Measurements from ENCODE around the gene EPHB1.
"Not testable (repeated sequence)": the region's sequence is repeated elsewhere in the genome, so short reads cannot be mapped to it uniquely, and the experiment has no call there.

Gene EPHB1

DNA sequence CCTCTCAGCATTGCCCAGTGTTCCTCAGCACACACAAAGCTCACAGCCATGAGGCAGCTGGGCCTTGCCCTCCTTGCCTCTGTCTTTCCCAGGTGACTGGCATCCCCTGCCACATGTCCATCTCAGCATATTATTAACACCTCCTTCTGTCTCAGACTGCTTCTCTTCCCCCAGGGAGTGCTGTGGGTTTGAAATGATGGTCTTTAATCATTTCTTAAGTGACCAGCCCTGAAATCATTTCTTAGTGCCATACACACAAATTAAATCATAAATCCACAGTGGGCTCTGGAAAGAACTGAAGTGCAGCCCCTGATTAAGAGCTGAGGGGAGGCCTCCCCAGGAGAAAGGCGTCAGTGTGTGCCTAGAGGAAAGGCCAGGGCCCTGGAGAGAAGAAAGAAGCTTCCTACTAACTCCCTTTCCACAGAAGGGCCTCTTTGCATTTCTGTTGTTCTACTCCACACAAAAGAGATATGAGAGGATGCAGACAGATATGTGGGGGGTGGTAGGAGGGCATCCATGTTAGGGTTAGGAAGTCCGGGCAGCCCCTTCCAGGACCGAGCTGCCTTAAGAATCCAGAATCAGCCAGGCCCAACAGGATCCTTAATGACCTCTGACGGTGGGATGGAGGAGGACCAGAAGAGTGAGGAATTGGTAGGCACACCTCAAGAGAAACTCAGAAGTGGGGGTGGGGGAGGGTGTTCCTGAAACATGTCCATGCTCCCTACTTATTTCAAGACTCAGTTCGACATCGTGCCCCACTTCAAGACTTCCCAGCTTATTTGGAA is 290.8 kb downstream of the EPHB1 start:
- H3K4me3 ChIP-seq: no peak overlapping the region
- H3K27ac ChIP-seq: no peak overlapping the region

DNA sequence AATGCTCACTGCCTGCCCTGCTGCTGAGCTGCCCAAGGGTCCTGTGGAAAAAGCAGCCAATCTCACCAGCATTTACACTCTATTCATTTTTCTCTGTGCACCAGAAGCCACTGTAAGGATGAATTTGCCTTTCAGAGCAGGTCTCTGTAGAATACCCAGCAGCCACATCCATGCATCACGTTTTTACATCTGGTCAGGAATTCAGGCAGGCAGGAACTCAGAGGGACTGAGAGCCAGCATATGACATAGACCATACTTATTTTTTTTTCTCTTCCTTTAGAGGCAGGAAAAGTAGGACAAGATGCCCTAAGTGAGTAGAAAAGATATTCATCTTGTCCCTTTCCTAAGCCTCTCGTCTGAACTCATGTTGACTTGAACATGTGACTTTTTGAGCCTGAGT is 292.7 kb downstream of the EPHB1 start:
- Histone ChIP-seq H3K4me3 (no peak overlapping the region), H3K27ac (no peak overlapping the region)

- Histone ChIP-seq H3K27ac (no peak overlapping the region), H3K4me3 (no peak overlapping the region)
Measured at GRCh38 chr3:135089451-135089850, 294.4 kb downstream of the EPHB1 start.

- Histone ChIP-seq H3K4me3 (no peak overlapping the region), H3K27ac (no peak overlapping the region)
Measured at GRCh38 chr3:135090020-135090717, 295.1 kb downstream of the EPHB1 start.

DNA sequence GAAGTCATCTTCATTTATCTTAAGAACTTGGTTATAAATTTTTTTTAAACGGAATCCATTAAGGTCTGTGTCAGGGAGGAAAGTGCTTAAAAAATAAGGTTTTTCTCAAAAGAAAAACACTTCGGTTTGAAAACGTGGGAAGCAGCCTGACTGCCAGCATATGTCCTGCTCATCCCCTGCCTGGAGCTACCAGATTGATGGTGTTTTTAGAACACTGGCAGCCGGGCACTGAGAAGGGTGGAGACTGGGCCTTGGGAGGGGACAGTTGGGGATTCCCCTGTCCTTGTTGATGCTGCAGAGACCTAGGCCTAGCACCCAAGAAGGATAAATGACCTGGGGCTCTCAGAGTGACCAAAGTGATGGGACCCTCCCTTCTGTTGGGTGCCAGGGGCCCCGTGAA is 296.9 kb downstream of the EPHB1 start:
- Histone ChIP-seq H3K27ac (no peak overlapping the region), H3K4me3 (no peak overlapping the region)

DNA sequence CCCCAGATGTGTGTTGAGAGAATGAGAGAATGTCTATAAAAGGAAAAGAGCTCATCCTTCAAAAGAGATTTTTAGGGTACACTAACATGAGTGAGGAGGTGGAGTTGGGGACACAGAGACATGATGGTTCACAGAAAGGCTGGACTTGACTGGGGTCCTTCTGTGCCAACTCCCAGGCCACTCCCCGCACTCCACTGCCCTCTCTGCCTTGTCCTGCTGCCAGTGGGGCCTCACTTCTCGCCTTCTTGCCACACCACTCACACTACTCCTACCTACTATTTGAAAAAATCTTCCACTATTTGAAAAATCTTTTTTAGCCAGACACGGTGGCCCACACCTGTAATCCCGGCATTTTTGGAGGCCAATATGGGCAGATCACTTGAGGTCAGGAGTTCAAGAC is 298.1 kb downstream of the EPHB1 start:
- no peak overlapping the region for H3K4me3 ChIP-seq
- H3K27ac ChIP-seq: no peak overlapping the region

- H3K27ac ChIP-seq: no peak overlapping the region
- H3K4me3 ChIP-seq: no peak overlapping the region
Measured at GRCh38 chr3:135097276-135097946, 302.4 kb downstream of the EPHB1 start.

DNA sequence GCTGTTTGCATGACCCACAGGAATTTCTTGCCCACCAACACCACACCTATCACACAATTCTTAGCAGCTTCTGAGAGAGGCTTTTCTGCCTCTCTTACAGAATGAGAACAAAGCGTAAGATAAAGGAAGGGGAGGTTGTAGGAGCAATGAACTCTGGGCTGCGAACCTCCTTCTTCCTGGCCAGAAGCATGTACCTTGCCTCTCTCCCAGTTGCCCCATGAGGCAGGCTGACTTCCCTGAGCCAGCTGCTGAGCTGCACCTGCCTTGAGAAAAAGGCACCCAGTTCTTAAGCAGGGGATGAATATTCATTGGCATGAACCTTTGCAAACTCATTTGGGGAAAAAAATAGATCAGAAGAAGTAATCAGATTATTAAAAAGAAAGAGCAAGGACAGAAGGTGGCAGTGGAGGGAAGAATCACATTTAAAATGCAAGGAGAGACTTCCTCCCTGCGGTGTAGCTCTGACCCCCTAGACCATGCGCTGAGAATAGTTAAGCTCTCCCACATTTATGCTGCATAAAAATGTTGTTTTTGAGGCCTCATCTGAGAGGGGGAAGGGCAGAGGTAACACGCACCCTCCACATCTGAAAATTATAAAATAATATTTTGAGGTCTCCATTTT is 304.8 kb downstream of the EPHB1 start:
- Histone ChIP-seq H3K27ac (no peak overlapping the region), H3K4me3 (no peak overlapping the region)

- H3K4me3 ChIP-seq: no peak overlapping the region
- H3K27ac ChIP-seq: no peak overlapping the region
Measured at GRCh38 chr3:135100366-135100765, 305.3 kb downstream of the EPHB1 start.

DNA sequence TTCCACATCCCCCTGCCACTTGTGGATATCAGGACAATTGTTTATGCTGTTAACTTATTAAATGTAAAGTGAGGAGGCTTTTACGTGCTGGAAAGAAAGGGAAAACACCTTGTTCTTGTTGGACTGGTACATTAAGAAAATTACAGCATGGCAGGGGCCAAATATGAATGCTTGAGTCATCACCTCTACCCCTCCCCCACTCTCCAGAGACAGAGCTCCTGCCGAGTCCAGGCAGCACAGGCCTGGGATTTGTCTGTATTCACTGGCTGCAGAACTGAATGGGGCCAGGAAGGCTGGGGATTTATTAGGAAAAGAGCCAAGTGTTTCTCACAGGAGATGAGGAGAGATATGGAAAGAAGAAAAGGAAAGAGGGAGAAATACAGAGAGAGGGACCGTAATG is 308.9 kb downstream of the EPHB1 start:
- no peak overlapping the region for H3K27ac ChIP-seq
- H3K4me3 ChIP-seq: no peak overlapping the region

GRCh38 chr3:135106445-135106844 is 311.4 kb downstream of the EPHB1 start:
- Histone ChIP-seq H3K4me3 (no peak overlapping the region), H3K27ac (no peak overlapping the region)

GRCh38 chr3:135107043-135107442 is 312.0 kb downstream of the EPHB1 start:
- Histone ChIP-seq H3K27ac (no peak overlapping the region), H3K4me3 (no peak overlapping the region)

- Histone ChIP-seq H3K27ac (no peak overlapping the region), H3K4me3 (no peak overlapping the region)
Measured at GRCh38 chr3:135109681-135110080, 314.6 kb downstream of the EPHB1 start.

DNA sequence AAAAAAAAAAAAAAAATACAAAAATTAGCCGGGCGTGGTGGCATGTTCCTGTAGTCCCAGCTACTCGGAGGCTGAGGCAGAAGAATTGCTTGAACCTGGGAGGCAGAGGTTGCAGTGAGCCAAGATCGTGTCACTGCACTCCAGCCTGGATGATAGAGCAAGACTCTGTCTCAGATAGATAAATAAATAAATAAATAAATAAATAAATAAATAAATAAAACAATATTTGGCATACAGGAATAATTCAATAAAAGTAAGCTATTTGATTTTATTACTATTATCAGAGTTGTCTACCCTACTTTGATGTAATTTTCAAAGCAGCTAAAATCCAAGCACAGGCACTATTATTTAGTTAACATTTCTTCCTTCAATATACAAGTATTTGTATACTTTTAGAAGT is 319.5 kb downstream of the EPHB1 start:
- H3K27ac ChIP-seq, H3K4me3 ChIP-seq: not testable (repeated sequence)

DNA sequence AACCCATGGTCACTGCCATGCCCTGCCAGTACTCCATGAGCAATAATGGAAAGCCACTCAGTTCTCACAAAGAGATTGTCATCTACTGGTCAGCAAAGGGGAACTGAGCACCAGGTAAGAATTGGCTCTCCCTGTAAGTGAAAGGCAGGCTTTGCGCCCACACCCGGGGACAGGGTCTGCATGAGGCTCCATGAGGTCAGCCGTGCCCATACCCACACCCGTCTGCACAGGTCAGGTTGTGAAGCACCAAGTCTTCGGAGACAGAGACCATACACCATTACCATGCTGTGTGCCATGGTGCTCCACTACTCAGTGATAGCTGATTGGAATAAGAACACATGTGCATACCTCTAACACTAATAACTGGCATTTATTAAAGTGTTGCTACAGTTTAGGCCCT is 322.9 kb downstream of the EPHB1 start:
- H3K4me3 ChIP-seq: no peak overlapping the region
- no peak overlapping the region for H3K27ac ChIP-seq

DNA sequence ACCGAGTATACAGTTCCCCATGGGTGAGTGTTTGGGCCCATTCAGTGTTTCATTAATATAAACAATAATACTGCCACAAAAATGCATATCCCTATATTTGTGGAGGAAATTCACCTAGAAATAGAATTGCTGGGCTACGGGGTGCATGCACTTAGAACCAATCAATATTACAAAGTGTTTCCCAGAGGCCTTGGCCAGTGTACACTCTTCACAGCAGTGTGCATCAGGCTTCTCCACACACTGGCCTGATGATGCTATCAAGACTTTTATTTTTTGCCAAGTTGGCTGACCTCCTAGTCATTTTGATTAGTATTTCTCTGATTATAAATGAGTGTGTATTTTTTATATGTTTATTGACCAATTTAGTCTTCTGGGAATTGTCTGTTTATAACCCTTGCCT is 323.7 kb downstream of the EPHB1 start:
- H3K4me3 ChIP-seq: no peak overlapping the region
- no peak overlapping the region for H3K27ac ChIP-seq

DNA sequence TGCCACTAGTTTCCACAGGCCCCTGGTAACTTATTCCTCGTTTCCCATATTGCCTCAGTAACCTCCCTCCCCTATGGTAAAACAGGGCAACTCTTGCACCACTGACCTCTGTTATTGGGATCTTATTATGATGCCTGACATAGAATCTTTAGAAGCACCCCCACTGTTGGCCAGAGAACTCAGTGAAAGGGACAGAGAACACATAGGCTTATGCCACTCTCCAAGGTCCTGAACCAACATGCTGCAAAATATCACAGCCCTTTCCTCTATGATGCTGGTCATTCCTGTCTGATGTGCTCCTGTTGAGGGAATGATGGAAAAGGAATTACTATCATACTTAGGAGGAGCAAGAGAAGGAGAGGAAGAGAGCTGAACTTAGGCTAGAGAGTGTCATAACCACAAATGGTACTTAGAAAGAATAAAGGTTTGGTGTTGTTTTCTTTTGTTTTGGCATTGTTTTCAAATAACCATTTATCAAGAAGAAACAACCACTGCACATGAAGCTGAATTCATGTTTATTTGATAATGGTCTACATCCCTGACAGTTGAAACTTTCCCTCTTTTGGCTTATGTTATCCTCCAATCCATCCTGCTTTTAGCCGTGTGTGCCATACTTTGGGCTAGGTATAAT is 330.2 kb downstream of the EPHB1 start:
- no peak overlapping the region for H3K27ac ChIP-seq
- no peak overlapping the region for H3K4me3 ChIP-seq

- H3K27ac ChIP-seq: no peak overlapping the region
- no peak overlapping the region for H3K4me3 ChIP-seq
Measured at GRCh38 chr3:135127946-135128470, 332.9 kb downstream of the EPHB1 start.

DNA sequence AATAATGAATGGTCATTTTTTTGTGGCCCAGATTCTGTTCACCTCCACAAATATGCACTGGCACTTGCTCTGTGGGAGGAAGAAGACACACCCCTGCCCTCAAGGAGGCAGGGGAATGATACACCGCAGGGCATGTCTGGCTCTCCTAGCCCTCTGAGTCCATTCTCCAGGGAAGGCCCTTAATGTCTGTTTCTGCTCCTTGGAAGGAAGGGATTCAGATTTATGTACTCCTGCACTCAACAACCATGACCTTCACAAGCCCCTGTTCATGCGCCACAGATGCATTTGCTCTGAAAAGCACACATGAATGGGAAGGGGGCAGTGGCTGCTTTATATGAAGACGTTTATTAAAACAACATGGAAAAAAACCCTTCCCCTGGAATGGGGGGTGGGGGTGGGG is 333.8 kb downstream of the EPHB1 start:
- Histone ChIP-seq H3K27ac (no peak overlapping the region), H3K4me3 (no peak overlapping the region)

GRCh38 chr3:135131290-135131689 is 336.2 kb downstream of the EPHB1 start:
- Histone ChIP-seq H3K27ac (no peak overlapping the region), H3K4me3 (no peak overlapping the region)
